Liver (tissue), 9 donors: ENCODE results near the gene STK24. TPM values are rescaled to one million over a fixed set of nuclear protein-coding genes. Genes with fewer than 3 reads are reported as not detected.

ENCODE experiments used
- DNase-seq: peaks from one replicate; pipeline ENCODE4 v3.0.0-alpha.2; 2017; ENCODE audit warnings: low spot score
- H3K27ac ChIP-seq, 2 donors: one replicate each; pipeline ENCODE4 v1.7.0; 2013; ENCODE audit warnings: inconsistent platforms in 2 of 2, low read length in 2 of 2, control low read depth in 1 of 2, low read depth in 1 of 2, mild to moderate bottlenecking in 1 of 2
- H3K27me3 ChIP-seq, 4 donors: one replicate each; pipeline versions ENCODE4 v1.6.1 to v1.7.0; 2013; ENCODE audit warnings: low read length in 3 of 4, inconsistent platforms in 1 of 4, mild to moderate bottlenecking in 1 of 4, moderate library complexity in 1 of 4; ENCODE audit not compliant: control insufficient read depth in 4 of 4, insufficient read depth in 4 of 4
- H3K36me3 ChIP-seq, 4 donors: one replicate each; pipeline versions ENCODE4 v1.6.1 to v1.7.0; 2013; ENCODE audit warnings: low read length in 3 of 4, mild to moderate bottlenecking in 3 of 4, low read depth in 1 of 4, moderate library complexity in 1 of 4; ENCODE audit not compliant: control insufficient read depth in 4 of 4, insufficient read depth in 3 of 4
- H3K4me1 ChIP-seq, 4 donors: one replicate each; pipeline versions ENCODE4 v1.6.1 to v1.7.0; 2013; ENCODE audit warnings: low read length in 3 of 4, mild to moderate bottlenecking in 3 of 4, moderate library complexity in 1 of 4; ENCODE audit not compliant: control insufficient read depth in 4 of 4, insufficient read depth in 4 of 4
- H3K4me3 ChIP-seq, 3 donors: one replicate each; pipeline versions ENCODE4 v1.6.1 to v1.7.0; 2013; ENCODE audit warnings: low read length in 3 of 3, control low read depth in 1 of 3, low read depth in 1 of 3, mild to moderate bottlenecking in 1 of 3
- H3K9ac ChIP-seq, 2 donors: one replicate each; pipeline ENCODE4 v1.7.0; 2013; ENCODE audit warnings: low read length in 2 of 2, mild to moderate bottlenecking in 2 of 2, moderate library complexity in 2 of 2, control low read depth in 1 of 2, low read depth in 1 of 2
- H3K9me3 ChIP-seq, 4 donors: one replicate each; pipeline versions ENCODE4 v1.6.1 to v1.7.0; 2013; ENCODE audit warnings: low read length in 3 of 4; ENCODE audit not compliant: control insufficient read depth in 4 of 4
- ATF3 ChIP-seq: IDR thresholded peaks from 2 replicates; pipeline ENCODE4 v1.6.1; 2016; ENCODE audit warnings: antibody characterized with exemption
- CTCF ChIP-seq: fragments of 150-350 bp; IDR thresholded peaks from 2 replicates; pipeline ENCODE4 v1.5.1; 2017; ENCODE audit warnings: improper control_type of control experiment, low read depth, low read length; ENCODE audit not compliant: missing input control
- EGR1 ChIP-seq, 2 donors: IDR thresholded peaks; 2 replicates each; pipeline ENCODE4 v1.6.1; 2016 to 2018; ENCODE audit warnings: antibody characterized with exemption in 2 of 2, low read depth in 2 of 2
- FOXA1 ChIP-seq: IDR thresholded peaks from 2 replicates; pipeline ENCODE4 v1.6.1; 2016; ENCODE audit warnings: antibody characterized with exemption
- FOXA2 ChIP-seq: IDR thresholded peaks from 2 replicates; pipeline ENCODE4 v1.6.1; 2016; ENCODE audit warnings: antibody characterized with exemption
- GABPA ChIP-seq, 2 donors: IDR thresholded peaks in 1 of 2; conservative IDR thresholded peaks in 1 of 2; 2 replicates each; pipeline ENCODE4 v1.6.1; 2016; ENCODE audit warnings: antibody characterized with exemption in 2 of 2, mild to moderate bottlenecking in 1 of 2, moderate library complexity in 1 of 2
- HNF4A ChIP-seq, 2 donors: conservative IDR thresholded peaks; 2 replicates each; pipeline ENCODE4 v1.6.1; 2016; ENCODE audit warnings: antibody characterized with exemption in 2 of 2, mild to moderate bottlenecking in 2 of 2
- HNF4G ChIP-seq: IDR thresholded peaks from 2 replicates; pipeline ENCODE4 v1.6.1; 2016; ENCODE audit warnings: antibody characterized with exemption
- JUND ChIP-seq, 2 donors: IDR thresholded peaks; 2 replicates each; pipeline ENCODE4 v1.6.1; 2016; ENCODE audit warnings: antibody characterized with exemption in 2 of 2
- MAX ChIP-seq: IDR thresholded peaks from 2 replicates; pipeline ENCODE4 v1.6.1; 2016; ENCODE audit warnings: antibody characterized with exemption
- NR2F2 ChIP-seq: IDR thresholded peaks from 2 replicates; pipeline ENCODE4 v1.6.1; 2016; ENCODE audit warnings: antibody characterized with exemption
- RAD21 ChIP-seq, 2 donors: IDR thresholded peaks; 2 replicates each; pipeline ENCODE4 v1.6.1; 2016; ENCODE audit warnings: antibody characterized with exemption in 2 of 2, mild to moderate bottlenecking in 2 of 2
- REST ChIP-seq: IDR thresholded peaks from 2 replicates; pipeline ENCODE4 v1.6.1; 2016; ENCODE audit warnings: antibody characterized with exemption, mild to moderate bottlenecking
- RXRA ChIP-seq, 2 donors: IDR thresholded peaks; 2 replicates each; pipeline ENCODE4 v1.6.1; 2017 to 2018; ENCODE audit warnings: antibody characterized with exemption in 2 of 2, mild to moderate bottlenecking in 1 of 2
- SP1 ChIP-seq: IDR thresholded peaks from 2 replicates; pipeline ENCODE4 v1.6.1; 2018; ENCODE audit warnings: antibody characterized with exemption, mild to moderate bottlenecking
- TAF1 ChIP-seq: conservative IDR thresholded peaks from 2 replicates; pipeline ENCODE4 v1.6.1; 2016; ENCODE audit warnings: antibody characterized with exemption, mild to moderate bottlenecking
- YY1 ChIP-seq: IDR thresholded peaks from 2 replicates; pipeline ENCODE4 v1.6.1; 2016; ENCODE audit warnings: antibody characterized with exemption, mild to moderate bottlenecking
- ZBTB33 ChIP-seq: IDR thresholded peaks from 2 replicates; pipeline ENCODE4 v1.6.1; 2016; ENCODE audit warnings: antibody characterized with exemption
- WGBS: extraction: QIAGEN DNeasy Blood & Tissue Kit; methylation state at CpG from one replicate; pipeline ENCODE4 v1.1.7; 2013; 5-methylcytosine and 5-hydroxymethylcytosine counted together
- polyA plus RNA-seq, 2 donors: library from polyadenylated mRNA; stranded (reverse) in 1 of 2; unstranded in 1 of 2; fragments of 200-250 nt in 1 of 2; fragments of >200 nt in 1 of 2; fragmentation: Nextera tagmentation in 1 of 2; extraction: Ambion mirVana in 1 of 2; gene quantifications; one replicate each; pipeline versions ENCODE4 v1.2.1 to v1.2.3, GENCODE V29; 2013 to 2015
- total RNA-seq, 2 donors: library from RNA; depleted of rRNA; stranded (reverse); fragments of >200 nt; gene quantifications; one replicate each; pipeline ENCODE4 v1.2.3, GENCODE V29; 2014
- donor health status: healthy.
- donor health status: healthy.
- donor health status: healthy.
- donor health status: healthy.
- donor health status: healthy.

The STK24 gene
- total and polyA plus RNA-seq, 4 donors, result 6.4 to 43.3 (median 14.9) TPM

- no peak for DNase-seq
- WGBS, result 91% methylated on average over 4 of the region's 4 CpGs
- no peak overlapping the region for H3K27ac ChIP-seq
These were observed 9.8 kb upstream of the STK24 start for GRCh38 chr13:98586400-98587345.

More at GRCh38 chr13:98586400-98587345, 9.8 kb upstream of the STK24 start:
- peaks cover 0 to 4% (median 0%) of the 10 kb centered on the region in 4 donors for H3K4me1 ChIP-seq
- H3K9me3 ChIP-seq, result no peaks in the 10 kb centered on the region
- no peaks in the 10 kb centered on the region for H3K36me3 ChIP-seq
- no peak overlapping the region for H3K4me3 ChIP-seq
- H3K9ac ChIP-seq, result no peak overlapping the region
- no peaks in the 10 kb centered on the region for H3K27me3 ChIP-seq
- no peak for TF ChIP-seq CTCF
- TF ChIP-seq FOXA2, result no peak
- no peak for TF ChIP-seq MAX
- no peak for TF ChIP-seq TAF1
- TF ChIP-seq YY1, result no peak
- no peak for TF ChIP-seq RAD21 (IDR thresholded peaks at IDR 0.05)
- TF ChIP-seq RXRA (IDR thresholded peaks at IDR 0.05), result no peak
- TF ChIP-seq GABPA (IDR thresholded peaks at IDR 0.05 in 1 of 2, conservative IDR thresholded peaks at IDR 0.05 in 1 of 2), result no peak
- TF ChIP-seq ZBTB33, result no peak
- TF ChIP-seq HNF4A (conservative IDR thresholded peaks at IDR 0.05), result no peak
- no peak for TF ChIP-seq REST
- no peak for TF ChIP-seq NR2F2
- TF ChIP-seq HNF4G, result no peak
- TF ChIP-seq JUND (IDR thresholded peaks at IDR 0.05), result no peak
- no peak for TF ChIP-seq FOXA1
- no peak for TF ChIP-seq SP1
- no peak for TF ChIP-seq EGR1 (IDR thresholded peaks at IDR 0.05; ENCODE audit: low read depth in 2 of 2)
- TF ChIP-seq ATF3, result no peak
